GM23338 (cell line): ENCODE data around the gene PDE3B. TPM values are rescaled to one million over a fixed set of nuclear protein-coding genes. Genes with fewer than 3 reads are reported as not detected.
"Not testable (repeated sequence)": the region's sequence is repeated elsewhere in the genome, so short reads cannot be mapped to it uniquely, and the experiment has no call there.

Experiments
- ATAC-seq: fragments of 200-7000 bp; cut with Tn5 transposase; 3 replicates; pipeline ENCODE4 v1.9.1; 2020
- DNase-seq: peaks from one replicate; pipeline ENCODE4 v3.0.0-alpha.2; 2015; ENCODE audit warnings: low spot score
- H2AFZ ChIP-seq: fragments of 200-600 bp; sonication (generic); 2 replicates; pipeline ENCODE4 v1.8.0; 2016; ENCODE audit warnings: antibody characterized with exemption, mild to moderate bottlenecking, moderate library complexity
- H3F3A ChIP-seq: fragments of 200-600 bp; sonication (generic); replicated peaks from 2 replicates; pipeline ENCODE4 v1.8.0; 2017; ENCODE audit warnings: antibody characterized with exemption, mixed run types, low read depth
- H3K27ac ChIP-seq: fragments of 200-600 bp; sonication (generic); 2 replicates; pipeline ENCODE4 v1.6.1; 2016; ENCODE audit warnings: low read depth
- H3K27me3 ChIP-seq: fragments of 200-600 bp; sonication (generic); 2 replicates; pipeline ENCODE4 v1.8.0; 2016; ENCODE audit warnings: mild to moderate bottlenecking, mixed run types, moderate library complexity; ENCODE audit not compliant: insufficient read depth
- H3K36me3 ChIP-seq: fragments of 200-600 bp; sonication (generic); 2 replicates; pipeline ENCODE4 v1.8.0; 2016; ENCODE audit warnings: mild to moderate bottlenecking; ENCODE audit not compliant: insufficient read depth
- H3K4me1 ChIP-seq: fragments of 200-600 bp; sonication (generic); 2 replicates; pipeline ENCODE4 v1.8.0; 2016; ENCODE audit warnings: mild to moderate bottlenecking, moderate library complexity; ENCODE audit not compliant: insufficient read depth
- H3K4me2 ChIP-seq: fragments of 200-600 bp; sonication (generic); 2 replicates; pipeline ENCODE4 v1.7.1; 2017; ENCODE audit warnings: mixed run types
- H3K4me3 ChIP-seq: fragments of 200-600 bp; sonication (generic); 2 replicates; pipeline ENCODE4 v1.6.1; 2016; ENCODE audit warnings: mixed run types
- H3K79me2 ChIP-seq: fragments of 200-600 bp; sonication (generic); replicated peaks from 2 replicates; pipeline ENCODE4 v1.8.0; 2017; ENCODE audit warnings: mild to moderate bottlenecking; ENCODE audit not compliant: insufficient read depth
- H3K9me2 ChIP-seq: fragments of 200-600 bp; sonication (generic); 2 replicates; pipeline ENCODE4 v1.8.0; 2017; ENCODE audit not compliant: insufficient read depth
- H4K20me1 ChIP-seq: fragments of 200-600 bp; sonication (generic); replicated peaks from 2 replicates; pipeline ENCODE4 v1.8.0; 2017; ENCODE audit warnings: mild to moderate bottlenecking; ENCODE audit not compliant: insufficient read depth
- H3K27ac Mint-ChIP-seq: 2 replicates; pipeline ENCODE4 v1.8.0; 2020; ENCODE audit warnings: inconsistent platforms, mild to moderate bottlenecking, moderate library complexity, mixed read lengths
- H3K27me3 Mint-ChIP-seq: 3 replicates; pipeline ENCODE4 v1.8.0; 2022; ENCODE audit warnings: low read depth, mild to moderate bottlenecking, moderate library complexity, mixed read lengths, inconsistent platforms; ENCODE audit not compliant: insufficient read depth, poor library complexity
- H3K36me3 Mint-ChIP-seq: 3 replicates; pipeline ENCODE4 v1.8.0; 2021; ENCODE audit warnings: low read depth, mild to moderate bottlenecking, inconsistent platforms, moderate library complexity, mixed read lengths
- H3K4me1 Mint-ChIP-seq: 3 replicates; pipeline ENCODE4 v1.8.0; 2020; ENCODE audit warnings: mild to moderate bottlenecking, inconsistent platforms, mixed read lengths
- H3K4me3 Mint-ChIP-seq: 3 replicates; pipeline ENCODE4 v1.8.0; 2021; ENCODE audit warnings: moderate library complexity, mild to moderate bottlenecking, inconsistent platforms, mixed read lengths
- H3K9me3 Mint-ChIP-seq: 3 replicates; pipeline ENCODE4 v1.8.0; 2020; ENCODE audit warnings: moderate library complexity, mild to moderate bottlenecking, inconsistent platforms, mixed read lengths
- CREB1 ChIP-seq: fragments of 250-450 bp; sonication (Bioruptor Pico); IDR thresholded peaks from 2 replicates; pipeline ENCODE4 v1.5.0; 2020; ENCODE audit warnings: low read depth, mild to moderate bottlenecking, moderate library complexity
- CTCF ChIP-seq, 2 experiments: fragments of 200-600 bp in 1 of 2; sonication (generic) in 1 of 2; conservative IDR thresholded peaks; 2 replicates each; pipeline versions ENCODE4 v1.5.1 to v1.6.1; 2016 to 2017; ENCODE audit warnings: antibody characterized with exemption in 2 of 2, low read depth in 2 of 2, mild to moderate bottlenecking in 2 of 2, moderate library complexity in 1 of 2
- EZH2phosphoT487 ChIP-seq: fragments of 200-600 bp; sonication (generic); IDR thresholded peaks from one replicate; pipeline ENCODE4 v1.8.1; 2018; ENCODE audit warnings: antibody characterized with exemption; ENCODE audit not compliant: unreplicated experiment
- JUNB ChIP-seq: IDR thresholded peaks from one replicate; pipeline ENCODE4 v1.6.1; 2016; ENCODE audit warnings: antibody characterized with exemption; ENCODE audit not compliant: unreplicated experiment
- NANOG ChIP-seq: IDR thresholded peaks from 2 replicates; pipeline ENCODE4 v1.6.1; 2016; ENCODE audit warnings: antibody characterized with exemption, borderline replicate concordance
- POLR2AphosphoS5 ChIP-seq: IDR thresholded peaks from 2 replicates; pipeline ENCODE4 v1.6.1; 2016; ENCODE audit warnings: antibody characterized with exemption, low read depth
- STAT1 ChIP-seq: IDR thresholded peaks from one replicate; pipeline ENCODE4 v1.6.1; 2016; ENCODE audit warnings: antibody characterized with exemption; ENCODE audit not compliant: unreplicated experiment
- ZNF331 ChIP-seq: fragments of 250-450 bp; sonication (Bioruptor Pico); IDR thresholded peaks from 2 replicates; pipeline ENCODE4 v1.5.0; 2020; ENCODE audit warnings: low read depth, mild to moderate bottlenecking, moderate library complexity
- polyA plus RNA-seq: library from polyadenylated mRNA; unstranded; fragments of >200 nt; fragmentation: Nextera tagmentation; extraction: Ambion mirVana; gene quantifications from 2 replicates; pipeline ENCODE4 v1.2.1, GENCODE V29; 2016
- total RNA-seq: library from RNA; depleted of rRNA; stranded (reverse); fragments of >200 nt; shearing (Covaris generic); gene quantifications from 2 replicates; pipeline ENCODE4 v1.2.3, GENCODE V29; 2014
- TF ChIP-seq, protein P1 (sequence below): IDR thresholded peaks from one replicate; pipeline ENCODE4 v1.6.1; 2018; ENCODE audit warnings: antibody characterized with exemption; ENCODE audit not compliant: unreplicated experiment
- TF ChIP-seq, protein P2 (sequence below): IDR thresholded peaks from 2 replicates; pipeline ENCODE4 v1.6.1; 2016; ENCODE audit warnings: antibody characterized with exemption

The PDE3B gene
- total and polyA plus RNA-seq, 2 experiments from 2014 or later = 4.3 to 21.3 TPM

GRCh38 chr11:14756349-14756748 lies 112.7 kb downstream of the PDE3B start:
- Mint-ChIP-seq H3K4me1 (no peaks in the 10 kb centered on the region), H3K9me3 (no peaks in the 10 kb centered on the region), H3K27ac (no peak overlapping the region), H3K36me3 (no peaks in the 10 kb centered on the region), H3K27me3 (no peaks in the 10 kb centered on the region), H3K4me3 (no peak overlapping the region)
- H3F3A ChIP-seq = no peaks in the 10 kb centered on the region
- no peaks in the 10 kb centered on the region for H3K9me2 ChIP-seq
- H3K27ac ChIP-seq = no peak overlapping the region
- no peak overlapping the region for H3K4me2 ChIP-seq
- no peak for TF ChIP-seq CTCF (conservative IDR thresholded peaks at IDR 0.05; ENCODE audit: low read depth in 2 of 2)
- TF ChIP-seq, protein P1, sequence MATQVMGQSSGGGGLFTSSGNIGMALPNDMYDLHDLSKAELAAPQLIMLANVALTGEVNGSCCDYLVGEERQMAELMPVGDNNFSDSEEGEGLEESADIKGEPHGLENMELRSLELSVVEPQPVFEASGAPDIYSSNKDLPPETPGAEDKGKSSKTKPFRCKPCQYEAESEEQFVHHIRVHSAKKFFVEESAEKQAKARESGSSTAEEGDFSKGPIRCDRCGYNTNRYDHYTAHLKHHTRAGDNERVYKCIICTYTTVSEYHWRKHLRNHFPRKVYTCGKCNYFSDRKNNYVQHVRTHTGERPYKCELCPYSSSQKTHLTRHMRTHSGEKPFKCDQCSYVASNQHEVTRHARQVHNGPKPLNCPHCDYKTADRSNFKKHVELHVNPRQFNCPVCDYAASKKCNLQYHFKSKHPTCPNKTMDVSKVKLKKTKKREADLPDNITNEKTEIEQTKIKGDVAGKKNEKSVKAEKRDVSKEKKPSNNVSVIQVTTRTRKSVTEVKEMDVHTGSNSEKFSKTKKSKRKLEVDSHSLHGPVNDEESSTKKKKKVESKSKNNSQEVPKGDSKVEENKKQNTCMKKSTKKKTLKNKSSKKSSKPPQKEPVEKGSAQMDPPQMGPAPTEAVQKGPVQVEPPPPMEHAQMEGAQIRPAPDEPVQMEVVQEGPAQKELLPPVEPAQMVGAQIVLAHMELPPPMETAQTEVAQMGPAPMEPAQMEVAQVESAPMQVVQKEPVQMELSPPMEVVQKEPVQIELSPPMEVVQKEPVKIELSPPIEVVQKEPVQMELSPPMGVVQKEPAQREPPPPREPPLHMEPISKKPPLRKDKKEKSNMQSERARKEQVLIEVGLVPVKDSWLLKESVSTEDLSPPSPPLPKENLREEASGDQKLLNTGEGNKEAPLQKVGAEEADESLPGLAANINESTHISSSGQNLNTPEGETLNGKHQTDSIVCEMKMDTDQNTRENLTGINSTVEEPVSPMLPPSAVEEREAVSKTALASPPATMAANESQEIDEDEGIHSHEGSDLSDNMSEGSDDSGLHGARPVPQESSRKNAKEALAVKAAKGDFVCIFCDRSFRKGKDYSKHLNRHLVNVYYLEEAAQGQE = no peak
- no peaks in the 10 kb centered on the region for H3K4me1 ChIP-seq
- DNase-seq (no peak), ATAC-seq (no peak)
- H3K79me2 ChIP-seq = 0 out of 2 replicates have a peak, but pooled peaks cover 4% of the 10 kb centered on the region
- no peak overlapping the region for H3K4me3 ChIP-seq
- H3K27me3 ChIP-seq = no peaks in the 10 kb centered on the region
- no peak overlapping the region for H2AFZ ChIP-seq
- no peaks in the 10 kb centered on the region for H3K36me3 ChIP-seq
- H4K20me1 ChIP-seq = no peaks in the 10 kb centered on the region; the same call in 1 of the 2 replicates

GRCh38 chr11:14759300-14760012 lies 115.9 kb downstream of the PDE3B start:
- not testable (repeated sequence) for H3K27me3 ChIP-seq, H3K4me1 Mint-ChIP-seq, ATAC-seq

DNA sequence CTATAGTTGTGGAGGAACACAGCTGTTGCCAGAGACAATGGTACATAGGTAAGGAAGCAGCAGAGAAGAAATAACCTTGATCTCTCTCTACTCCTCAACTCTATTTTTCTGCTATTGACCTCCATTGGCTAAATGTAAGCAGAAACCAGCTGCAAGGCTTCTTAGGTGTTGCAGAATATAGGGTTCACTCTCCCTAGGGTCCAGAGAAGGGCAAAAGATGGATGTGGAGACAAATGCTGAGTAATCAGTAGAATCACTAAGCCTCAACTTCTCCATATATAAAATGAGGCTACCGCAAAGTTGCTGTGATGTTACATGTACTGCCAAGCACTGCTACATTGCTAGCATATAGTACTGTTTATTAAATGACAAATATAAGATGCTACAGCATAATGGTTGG lies 120.6 kb downstream of the PDE3B start:
- H3K36me3 ChIP-seq = no peaks in the 10 kb centered on the region
- Mint-ChIP-seq H3K4me3 (no peak overlapping the region), H3K4me1 (no peaks in the 10 kb centered on the region), H3K36me3 (no peaks in the 10 kb centered on the region), H3K27ac (no peak overlapping the region), H3K9me3 (no peaks in the 10 kb centered on the region), H3K27me3 (no peaks in the 10 kb centered on the region)
- ATAC-seq (no peak), DNase-seq (no peak)
- H3K79me2 ChIP-seq = 0 out of 2 replicates have a peak, but pooled peaks cover 2% of the 10 kb centered on the region
- no peak overlapping the region for H3K4me3 ChIP-seq
- H3K4me2 ChIP-seq = no peak overlapping the region
- no peaks in the 10 kb centered on the region for H3K4me1 ChIP-seq
- H3K9me2 ChIP-seq = no peaks in the 10 kb centered on the region
- H3F3A ChIP-seq = no peaks in the 10 kb centered on the region
- no peak overlapping the region for H3K27ac ChIP-seq
- H4K20me1 ChIP-seq = no peaks in the 10 kb centered on the region; the same call in 1 of the 2 replicates
- no peaks in the 10 kb centered on the region for H3K27me3 ChIP-seq
- H2AFZ ChIP-seq = no peak overlapping the region
- TF ChIP-seq POLR2AphosphoS5 (no peak), STAT1 (no peak), JUNB (no peak), EZH2phosphoT487 (no peak), CREB1 (CRISPR knock-in tag) (no peak), ZNF331 (CRISPR knock-in tag) (no peak), NANOG (no peak), CTCF (conservative IDR thresholded peaks at IDR 0.05; ENCODE audit: low read depth in 2 of 2) (no peak)
- TF ChIP-seq, protein P2, sequence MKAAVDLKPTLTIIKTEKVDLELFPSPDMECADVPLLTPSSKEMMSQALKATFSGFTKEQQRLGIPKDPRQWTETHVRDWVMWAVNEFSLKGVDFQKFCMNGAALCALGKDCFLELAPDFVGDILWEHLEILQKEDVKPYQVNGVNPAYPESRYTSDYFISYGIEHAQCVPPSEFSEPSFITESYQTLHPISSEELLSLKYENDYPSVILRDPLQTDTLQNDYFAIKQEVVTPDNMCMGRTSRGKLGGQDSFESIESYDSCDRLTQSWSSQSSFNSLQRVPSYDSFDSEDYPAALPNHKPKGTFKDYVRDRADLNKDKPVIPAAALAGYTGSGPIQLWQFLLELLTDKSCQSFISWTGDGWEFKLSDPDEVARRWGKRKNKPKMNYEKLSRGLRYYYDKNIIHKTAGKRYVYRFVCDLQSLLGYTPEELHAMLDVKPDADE = no peak

More at GRCh38 chr11:14759300-14760012, 115.9 kb downstream of the PDE3B start:
- H3K27ac Mint-ChIP-seq, H3K36me3 ChIP-seq, H3K4me1 ChIP-seq, H3K9me3 Mint-ChIP-seq, H4K20me1 ChIP-seq, H3K36me3 Mint-ChIP-seq, DNase-seq, H3K27ac ChIP-seq, H3F3A ChIP-seq, H3K4me2 ChIP-seq, H3K27me3 Mint-ChIP-seq, H3K4me3 ChIP-seq, H2AFZ ChIP-seq, H3K4me3 Mint-ChIP-seq, H3K9me2 ChIP-seq, H3K79me2 ChIP-seq: not testable (repeated sequence)
